ENCODE measurements around the gene SPRR2G.
"Not testable (repeated sequence)": the region's sequence is repeated elsewhere in the genome, so short reads cannot be mapped to it uniquely, and the experiment has no call there.

SPRR2G gene

DNA sequence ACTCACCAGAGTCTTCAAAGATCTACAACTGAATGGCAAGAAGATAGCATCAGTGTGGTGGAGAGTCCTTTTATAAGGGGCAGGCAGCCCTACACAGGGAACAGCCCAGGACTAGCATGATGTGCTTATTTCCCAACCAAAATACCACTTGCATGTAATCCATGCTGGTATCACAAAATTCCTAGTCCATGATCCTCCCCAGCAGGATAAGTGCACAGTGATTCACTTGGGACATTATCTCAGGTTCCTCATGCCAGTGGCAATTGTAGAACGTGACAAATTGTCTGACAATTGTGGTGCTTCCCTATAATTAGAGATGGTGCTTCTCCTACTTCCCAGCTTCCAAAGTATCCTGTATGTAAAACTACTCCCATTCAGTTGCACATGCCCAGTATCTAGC, at the start of gene SPRR2G:
TSS of gene SPRR2G (minus strand) at position 45 of the 400 bp plus-strand sequence. CDS start 780 bp downstream, outside the sequence.
- no peak for DNase-seq

DNA sequence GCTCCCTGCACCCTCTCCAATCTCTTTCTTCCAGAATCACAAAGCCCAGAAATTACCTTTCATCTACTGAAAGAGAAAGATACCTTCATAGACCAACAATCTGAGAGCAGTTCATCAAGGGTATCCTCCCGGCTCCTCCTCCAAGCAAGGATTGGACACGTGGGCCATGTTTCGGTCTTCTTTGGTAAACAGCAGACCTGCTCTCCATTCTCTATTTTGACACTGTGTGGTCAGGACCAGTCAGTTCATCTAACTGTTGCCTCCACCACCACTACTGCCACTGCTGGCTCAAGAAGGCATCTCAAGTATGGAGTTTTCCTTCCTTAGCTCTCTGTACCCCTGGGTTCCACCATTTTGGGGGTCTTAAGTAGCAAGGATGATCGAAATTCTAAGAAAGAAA, 44.5 kb upstream of the SPRR2G start:
- no peak for DNase-seq

DNA sequence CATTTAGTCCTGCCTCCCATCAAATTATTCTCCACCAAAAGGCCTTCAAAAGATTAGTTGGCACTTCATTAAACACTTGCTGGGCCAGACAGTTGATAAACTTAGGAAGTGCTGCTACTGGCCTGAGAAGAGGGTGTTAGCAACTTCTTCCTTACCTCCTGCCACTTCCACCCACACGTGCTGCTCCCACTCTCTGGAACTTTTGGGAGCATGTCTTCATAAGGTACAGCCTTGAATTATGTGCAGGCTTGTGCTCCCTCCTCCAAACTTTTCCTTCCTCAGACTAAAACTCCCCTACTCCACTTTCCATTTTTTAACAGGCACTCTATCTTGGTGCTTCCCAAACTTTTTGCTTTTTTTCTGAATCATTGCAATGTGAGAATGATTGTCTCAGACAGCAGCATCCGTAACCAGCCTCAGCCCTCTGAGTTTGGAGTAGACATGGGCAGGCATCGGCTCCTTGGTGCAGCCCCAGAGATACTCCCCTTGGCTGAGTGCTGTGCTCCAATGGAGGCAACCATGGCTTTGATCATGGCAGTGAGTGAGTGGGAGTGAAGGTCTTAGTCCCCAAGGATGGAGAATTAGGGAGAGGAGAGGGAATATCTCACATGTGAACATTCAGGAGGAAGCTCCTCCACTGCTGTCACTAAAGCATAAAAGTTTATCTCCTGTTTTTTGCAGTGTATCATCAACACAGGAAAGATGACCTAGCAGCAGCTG, 43.8 kb upstream of the SPRR2G start:
- no peak for DNase-seq

DNA sequence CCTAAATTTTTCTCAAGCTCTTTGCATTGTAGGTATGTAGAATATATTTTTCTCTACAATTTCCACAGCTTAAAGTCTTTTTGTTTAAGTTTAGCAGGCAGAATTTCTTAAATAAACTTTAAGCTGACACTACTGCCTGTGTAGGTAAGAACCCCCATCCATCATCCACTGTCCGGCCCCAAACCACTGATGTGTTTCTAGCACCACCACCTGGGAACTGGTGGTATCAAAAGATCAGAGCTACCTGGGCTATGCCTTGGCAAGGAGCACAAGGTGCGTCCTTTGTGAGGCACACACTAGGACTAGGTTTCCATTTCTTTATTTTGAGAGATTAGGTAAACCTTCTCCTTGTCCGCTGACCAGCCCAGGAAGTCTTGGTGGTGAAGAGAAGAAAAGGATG, 42.0 kb upstream of the SPRR2G start:
- no peak for DNase-seq

DNA sequence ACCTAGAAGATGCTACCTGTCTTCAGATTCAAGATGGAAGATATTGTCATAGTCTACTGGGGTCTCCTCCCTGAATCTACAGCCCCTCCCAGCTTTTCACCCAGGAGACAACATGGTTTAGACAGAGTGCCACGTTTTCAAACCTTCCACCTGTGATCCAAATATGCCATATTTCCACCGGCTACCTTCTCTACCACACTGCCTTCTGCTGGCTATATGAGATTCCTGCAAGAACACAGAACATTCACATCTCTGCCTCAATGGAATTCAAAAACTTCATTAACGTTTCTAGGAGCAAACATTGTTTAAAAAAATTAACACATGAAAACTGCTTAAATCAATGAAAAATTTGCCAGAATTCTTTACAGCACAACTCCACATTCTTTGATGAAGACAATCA, 39.7 kb upstream of the SPRR2G start:
- no peak for DNase-seq

DNA sequence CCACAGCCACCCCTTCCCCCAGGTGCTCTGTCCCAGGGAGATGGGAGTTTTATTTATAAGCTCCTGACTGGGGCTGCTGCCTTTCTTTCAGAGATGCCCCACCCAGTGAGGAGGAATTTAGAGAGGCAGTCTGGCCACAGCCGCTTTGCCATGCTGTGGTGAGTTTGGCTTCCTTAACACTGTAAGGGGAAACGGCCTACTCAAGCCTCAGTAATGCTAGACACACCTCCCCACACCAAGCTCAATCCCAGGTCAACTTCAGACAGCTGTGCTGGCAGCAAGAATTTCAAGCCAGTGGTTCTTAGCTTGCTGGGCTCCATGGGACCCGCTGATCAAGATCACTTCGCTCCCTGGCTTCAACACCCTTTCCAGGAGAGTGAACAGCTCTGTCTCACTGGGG, 37.6 kb upstream of the SPRR2G start:
- not testable (repeated sequence) for DNase-seq

DNA sequence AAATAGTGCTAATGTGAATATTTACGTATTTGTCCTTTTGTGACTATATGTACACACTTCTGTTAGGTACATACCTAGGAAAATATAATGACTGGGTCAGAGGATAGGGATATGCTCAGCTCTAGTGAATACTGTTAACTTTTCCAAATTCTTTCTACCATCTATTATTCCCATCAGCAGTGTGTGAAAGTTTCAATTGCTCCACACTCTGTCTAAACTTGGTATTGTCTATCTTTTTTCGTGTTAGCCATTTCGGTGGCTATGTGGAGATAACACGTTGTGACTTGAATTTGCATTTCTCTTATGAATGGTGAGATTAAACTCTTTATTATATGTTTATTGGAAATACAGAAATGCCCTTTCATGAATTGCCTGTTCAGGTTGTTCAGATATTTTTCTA, 29.9 kb upstream of the SPRR2G start:
- DNase-seq: no peak

DNA sequence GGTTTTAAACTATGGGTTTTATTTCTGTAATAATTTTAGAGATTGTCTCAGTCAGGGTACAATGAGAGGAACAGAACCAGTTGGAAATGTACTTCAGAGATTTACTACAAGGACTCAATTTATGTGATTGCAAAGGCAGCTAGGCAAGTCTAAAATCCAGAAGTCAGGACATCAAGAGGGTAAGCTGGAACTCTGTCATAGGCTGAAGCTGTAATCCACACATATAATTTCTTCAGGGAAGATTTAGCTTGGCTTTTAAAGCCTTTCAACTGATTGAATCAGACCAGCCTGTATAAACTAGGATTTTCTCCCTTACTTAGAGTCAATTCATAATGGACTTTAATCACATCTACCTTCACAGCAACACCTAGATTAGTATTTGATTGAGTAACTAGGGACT, 28.2 kb upstream of the SPRR2G start:
- no peak for DNase-seq

DNA sequence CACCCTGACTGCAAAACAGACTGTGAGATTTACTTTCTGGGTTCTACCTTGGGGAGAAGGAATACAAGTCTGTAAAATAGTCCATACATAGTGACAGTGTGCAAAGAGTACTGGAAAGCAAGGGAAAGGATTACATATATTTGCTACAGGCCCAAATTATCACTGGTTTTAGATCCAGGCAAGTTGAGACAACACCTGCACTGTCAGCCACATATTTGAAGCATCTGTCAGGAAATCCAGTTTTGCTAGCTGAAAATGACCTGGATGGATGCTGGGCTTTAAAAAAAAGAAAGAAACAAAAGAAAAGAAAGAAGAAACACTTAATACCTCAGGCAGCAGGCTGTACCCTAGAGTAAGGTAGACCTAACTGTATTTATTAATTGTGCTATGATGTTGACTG, 23.9 kb upstream of the SPRR2G start:
- DNase-seq: no peak

DNA sequence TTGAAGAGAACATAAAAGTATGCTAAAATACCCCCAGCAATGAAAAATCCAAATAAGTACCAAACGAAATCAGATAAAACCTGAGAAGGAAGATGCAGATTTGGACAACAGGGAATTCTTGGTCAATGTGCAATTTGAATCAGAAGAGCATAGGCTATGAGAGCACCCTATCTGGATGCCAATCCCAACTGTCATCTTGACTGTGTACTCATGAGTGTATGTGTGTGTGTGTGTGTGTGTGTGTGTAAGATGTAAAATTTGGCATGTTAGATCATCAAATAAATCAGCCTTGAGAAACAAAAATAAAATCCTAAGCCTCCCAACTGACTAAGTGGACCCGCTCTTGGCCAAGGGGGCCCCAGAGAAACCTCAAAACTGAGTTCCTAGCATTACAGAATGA, 18.0 kb upstream of the SPRR2G start:
- DNase-seq: no peak

DNA sequence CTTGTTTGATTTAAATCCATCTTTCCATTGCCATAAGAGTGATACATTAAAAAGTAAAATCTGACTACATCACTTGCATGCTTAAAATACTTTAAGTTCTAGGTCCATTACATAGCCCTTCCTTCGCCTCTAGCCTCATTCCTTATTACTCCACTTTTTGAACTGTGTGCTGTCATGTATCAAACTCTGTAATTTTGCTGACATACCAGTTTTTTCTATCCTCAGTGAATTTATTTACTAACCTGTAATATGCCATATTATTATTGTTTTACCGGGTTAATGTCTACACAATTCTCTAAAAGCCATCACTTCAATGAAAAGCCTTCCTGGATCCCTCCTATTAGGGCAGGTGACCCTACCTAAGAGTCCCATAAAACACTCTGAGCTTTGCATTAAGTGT, 4.9 kb upstream of the SPRR2G start:
- DNase-seq: no peak

DNA sequence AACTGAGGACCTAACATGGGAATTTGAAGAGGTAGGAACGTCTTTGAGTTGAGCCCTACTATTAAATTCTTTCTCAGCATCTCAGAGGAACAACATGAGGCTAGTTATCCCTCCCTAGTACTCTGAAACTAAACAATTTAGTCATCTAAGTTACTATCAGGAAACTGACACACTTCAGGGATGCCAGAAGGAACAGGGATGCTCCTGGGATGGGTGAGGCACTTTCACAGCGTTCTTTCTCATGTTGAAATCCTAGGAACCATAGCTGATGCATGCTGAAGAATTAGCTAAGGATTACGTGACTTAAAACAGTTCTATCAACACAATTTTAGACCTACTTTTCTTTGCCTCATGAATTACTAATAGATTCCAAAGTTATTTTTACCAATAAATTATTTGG, 1.8 kb upstream of the SPRR2G start:
- no peak for DNase-seq

DNA sequence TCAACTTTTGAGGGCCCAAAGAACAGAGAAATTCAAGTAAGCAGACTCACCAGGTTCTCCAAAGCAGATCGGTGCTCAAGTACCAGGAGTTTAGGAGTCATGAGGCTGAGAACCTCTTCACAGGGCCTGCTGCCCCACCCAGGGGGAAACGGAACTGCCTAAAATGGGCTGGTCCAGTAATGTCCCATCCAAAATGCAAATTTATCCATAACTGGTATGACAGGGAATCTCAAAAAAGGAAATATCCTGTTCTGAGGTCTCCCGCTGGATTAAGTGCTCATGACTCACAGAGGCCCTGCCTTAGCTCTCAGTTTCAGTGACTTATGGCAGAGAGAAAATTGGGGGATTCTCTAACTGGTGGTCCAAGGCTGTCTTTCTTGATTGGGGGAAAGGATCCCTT, 9.3 kb downstream of the SPRR2G start:
- DNase-seq: no peak

DNA sequence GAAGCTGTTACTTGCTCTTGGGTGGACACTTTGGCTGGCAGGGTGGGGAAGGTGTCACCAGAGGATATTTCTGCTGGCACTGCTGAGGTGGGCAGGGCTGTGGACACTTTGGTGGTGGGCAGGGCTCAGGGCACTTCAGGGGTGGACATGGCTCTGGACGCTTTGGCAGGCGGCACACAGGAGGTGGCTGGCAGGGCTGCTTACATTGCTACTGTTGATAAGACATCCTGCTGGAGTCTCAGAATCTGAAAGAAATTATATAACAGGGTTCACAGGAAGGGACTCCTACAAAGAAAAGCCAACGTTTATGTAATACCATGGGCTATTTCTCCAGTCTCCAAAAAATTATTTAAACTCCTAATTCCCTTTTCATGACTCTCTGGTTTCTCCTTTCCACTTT, 10.2 kb downstream of the SPRR2G start:
- DNase-seq: no peak

DNA sequence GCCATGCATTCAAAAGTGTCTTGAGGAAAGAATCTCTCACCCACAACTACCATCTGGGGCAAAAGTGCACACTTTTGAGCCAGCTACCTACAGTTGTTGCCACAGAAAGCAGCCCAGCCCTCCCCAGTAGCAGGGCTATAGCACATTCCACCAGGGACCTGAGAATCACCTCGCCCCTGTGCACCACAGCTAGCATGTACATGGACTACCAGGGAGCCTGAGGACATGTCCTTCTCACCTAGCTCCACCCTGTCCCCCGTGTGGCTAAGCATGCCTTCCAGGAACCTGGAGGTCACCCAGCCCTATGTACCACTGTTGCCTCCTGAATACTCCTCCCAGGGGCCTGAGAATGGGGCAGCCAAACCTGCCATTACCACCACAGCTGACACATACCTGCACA, 16.9 kb downstream of the SPRR2G start:
- DNase-seq: no peak

DNA sequence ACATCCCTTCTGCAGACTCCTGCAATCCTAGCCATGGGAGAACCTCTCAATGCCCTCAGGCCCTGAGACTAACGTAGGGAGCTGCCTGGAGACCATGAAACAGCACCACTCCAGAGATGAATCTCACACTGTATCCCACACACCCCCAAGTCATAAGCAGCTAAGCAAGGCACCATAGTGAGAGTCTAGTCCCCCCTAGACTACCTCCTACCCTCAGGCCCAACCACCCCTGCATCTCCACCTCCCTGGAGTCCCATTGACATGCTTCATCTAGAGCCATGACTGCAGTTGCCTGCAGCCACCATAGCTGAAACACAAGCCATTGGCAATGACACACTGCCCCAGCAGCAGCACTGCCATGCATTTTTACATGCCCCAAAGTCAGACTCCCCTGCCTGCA, 17.4 kb downstream of the SPRR2G start:
- DNase-seq: no peak

DNA sequence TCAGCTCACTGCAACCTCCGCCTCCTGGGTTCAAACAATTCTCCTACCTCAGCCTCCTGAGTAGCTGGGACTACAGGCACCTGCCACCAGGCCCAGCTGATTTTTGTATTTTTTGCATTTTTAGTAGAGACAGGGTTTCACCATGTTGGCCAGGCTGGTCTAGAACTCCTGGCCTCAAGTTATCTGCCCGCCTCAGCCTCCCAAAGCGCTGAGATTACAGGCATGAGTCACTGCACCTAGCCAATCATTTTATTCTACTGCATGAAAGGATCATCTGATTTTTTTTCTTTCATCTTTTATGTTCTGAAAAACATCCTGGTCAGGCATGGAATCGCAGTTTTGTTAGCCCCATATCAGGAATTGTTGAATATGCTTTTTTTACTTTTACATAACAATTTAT, 22.0 kb downstream of the SPRR2G start:
- DNase-seq: not testable (repeated sequence)

DNA sequence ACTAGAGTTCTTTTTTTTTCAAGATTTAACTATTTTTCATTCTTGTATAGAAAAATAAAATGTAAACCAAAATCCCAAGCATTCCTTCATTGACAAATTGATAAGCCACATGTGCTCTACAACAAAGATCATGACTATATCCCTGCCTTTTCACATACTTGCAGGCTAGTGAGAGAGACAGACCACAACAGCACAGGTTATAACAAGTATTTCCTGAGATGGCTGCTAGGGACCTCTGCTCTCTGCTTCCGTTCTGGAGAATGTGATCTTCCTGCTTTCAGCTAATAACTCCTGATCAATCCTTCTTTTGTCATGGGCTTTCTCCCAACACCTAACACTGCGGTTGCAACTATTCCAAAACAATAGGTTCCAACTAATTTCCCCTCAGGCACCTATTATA, 23.4 kb downstream of the SPRR2G start:
- no peak for DNase-seq

DNA sequence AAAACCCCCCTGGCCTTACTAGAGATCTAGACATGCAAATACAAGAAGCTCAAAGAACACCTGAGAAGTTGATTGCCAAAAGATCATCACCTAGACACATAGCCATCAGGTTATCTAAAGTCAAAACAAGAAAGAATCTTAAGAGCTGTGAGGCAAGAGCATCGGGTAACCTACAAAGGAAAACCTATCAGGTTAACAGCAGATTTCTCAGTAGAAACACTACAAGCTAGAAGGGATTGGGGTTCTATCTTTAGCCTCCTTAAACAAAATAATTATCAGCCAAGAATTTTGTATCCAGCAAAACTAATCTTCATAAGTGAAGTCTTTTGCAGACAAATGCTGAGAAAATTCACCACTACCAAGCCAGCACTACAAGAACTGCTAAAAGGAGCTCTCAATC, 25.2 kb downstream of the SPRR2G start:
- DNase-seq: no peak

DNA sequence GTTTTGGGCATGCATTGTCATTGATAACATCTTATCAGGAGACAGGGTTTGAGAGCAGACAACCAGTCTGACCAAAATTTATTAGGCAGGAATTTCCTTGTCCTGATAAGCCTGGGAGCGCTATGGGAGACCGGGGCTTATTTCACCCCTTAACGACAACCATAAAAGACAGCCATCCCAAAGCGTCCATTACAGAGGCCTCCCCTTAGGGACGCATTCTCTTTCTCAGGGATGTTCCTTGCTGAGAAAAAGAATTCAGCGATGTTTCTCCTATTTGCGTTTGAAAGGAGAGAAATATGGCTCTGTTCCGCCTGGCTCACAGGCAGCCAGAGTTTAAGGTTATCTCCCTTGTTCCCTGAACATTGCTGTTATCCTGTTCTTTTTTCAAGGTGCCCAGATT, 26.9 kb downstream of the SPRR2G start:
- DNase-seq: not testable (repeated sequence)

DNA sequence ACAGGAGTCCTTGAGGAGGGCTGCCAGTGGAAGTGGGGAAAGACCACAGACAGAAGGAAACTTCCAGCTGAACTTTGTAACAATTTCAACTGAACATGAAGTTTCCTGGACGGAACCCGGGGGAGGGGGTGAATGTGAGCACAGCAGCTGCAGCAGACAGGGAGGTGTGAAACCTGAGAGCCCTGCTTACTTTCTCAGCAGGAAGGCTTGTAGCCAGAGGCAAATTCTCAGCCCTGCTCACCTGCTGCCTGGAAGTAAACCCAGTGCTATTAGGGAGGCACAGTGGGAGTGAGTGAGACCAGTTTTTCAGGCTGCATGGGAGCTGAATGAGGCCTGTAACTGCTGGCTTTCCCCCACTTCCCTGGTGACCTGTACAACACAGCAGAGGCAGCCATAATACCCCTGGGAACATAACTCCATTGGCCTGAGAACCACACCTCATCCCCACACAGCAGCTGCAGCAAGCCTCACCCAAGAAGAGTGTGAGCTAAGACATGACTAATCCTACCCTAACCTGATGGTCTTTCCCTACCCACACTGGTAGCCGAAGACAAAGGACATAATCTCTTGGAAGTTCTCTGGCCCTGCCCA, 27.8 kb downstream of the SPRR2G start:
- DNase-seq: no peak

DNA sequence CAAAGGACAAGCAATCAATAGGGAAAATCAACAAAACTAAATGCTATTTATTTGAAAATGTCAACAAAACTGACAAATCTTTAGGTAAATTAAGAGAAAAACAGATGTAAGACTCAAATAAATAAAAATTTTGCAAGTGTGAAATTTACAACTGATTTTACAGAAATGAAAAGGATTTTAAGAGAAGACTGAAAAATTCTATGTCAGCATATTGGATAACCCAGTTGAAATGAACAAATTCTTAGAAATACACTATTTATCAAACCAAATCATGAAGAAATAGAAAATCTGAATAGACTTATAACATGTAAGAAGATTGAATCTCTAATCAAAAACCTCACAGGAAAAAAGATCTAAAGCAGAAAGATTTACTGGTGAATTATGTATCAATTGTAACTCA, 29.7 kb downstream of the SPRR2G start:
- no peak for DNase-seq

DNA sequence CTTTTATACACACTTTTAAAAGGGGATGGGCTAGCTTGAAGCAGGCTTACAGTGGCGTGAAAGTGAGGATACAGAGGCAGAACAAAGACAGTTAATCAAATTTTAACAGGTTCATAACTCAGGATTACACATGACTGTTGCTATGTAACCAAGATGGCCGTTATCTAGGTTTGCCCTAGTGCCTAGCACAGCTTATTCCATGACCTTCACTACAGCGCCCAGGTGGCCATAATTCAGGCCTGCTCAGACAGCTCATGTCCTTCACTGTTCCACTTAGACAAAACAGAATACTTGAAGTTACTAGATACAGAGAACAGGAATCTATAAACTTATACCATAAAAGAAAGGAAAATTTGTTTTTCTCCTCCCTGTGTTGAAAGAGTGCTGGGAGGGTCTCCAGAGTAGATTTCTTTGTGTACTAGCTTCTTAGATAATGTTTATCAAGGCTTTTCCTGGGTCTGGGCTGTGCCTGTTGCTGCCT, 31.2 kb downstream of the SPRR2G start:
- DNase-seq: no peak

DNA sequence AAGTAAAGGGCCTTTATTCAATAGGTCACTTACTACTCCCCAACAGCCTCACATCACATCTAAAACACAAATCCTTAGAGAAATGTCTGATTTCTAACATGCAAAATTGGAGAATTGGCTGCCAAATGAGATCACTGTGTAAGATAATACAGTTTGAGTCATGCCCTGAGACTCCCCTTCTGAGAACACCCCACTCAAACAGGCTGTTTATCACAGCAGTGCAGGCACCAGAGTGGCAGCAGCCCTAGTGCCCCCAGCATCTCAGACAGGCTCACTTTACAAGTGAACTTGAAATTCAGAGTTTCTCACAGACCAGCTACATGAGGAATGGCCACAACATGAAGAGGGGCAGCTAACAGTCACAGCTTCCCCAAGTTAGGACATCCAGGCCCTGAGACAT, 35.4 kb downstream of the SPRR2G start:
- DNase-seq: not testable (repeated sequence)

DNA sequence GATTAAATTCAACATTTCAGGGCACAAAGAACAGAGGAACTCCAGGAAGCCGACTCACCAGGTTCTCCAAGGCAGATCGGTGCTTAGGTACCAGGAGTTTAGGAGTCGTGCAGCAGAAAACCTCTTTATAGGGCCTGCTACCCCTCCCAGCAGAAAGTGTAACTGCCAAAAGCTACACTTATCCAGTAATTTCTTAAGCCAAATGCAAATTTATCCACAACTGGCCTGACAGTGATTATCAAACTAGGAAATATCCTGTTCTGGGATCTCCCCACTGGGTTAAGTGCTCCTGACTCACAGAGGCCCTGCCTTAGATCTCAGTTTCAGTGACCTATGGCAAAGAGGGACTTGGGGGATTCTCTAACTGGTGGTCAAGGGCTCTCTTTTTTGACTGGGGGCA, 37.3 kb downstream of the SPRR2G start, which contains the start of gene SPRR2F:
TSS of gene SPRR2F (minus strand) at position 101 of the 400 bp plus-strand sequence. CDS start 783 bp downstream, outside the sequence.
- no peak for DNase-seq
